Measurements from ENCODE around the gene MRPS11.
A peak's percentile ranks its signal among the peaks of the same experiment; 100 is the strongest.
"Not testable (repeated sequence)": the region's sequence is repeated elsewhere in the genome, so short reads cannot be mapped to it uniquely, and the experiment has no call there.

MRPS11 gene

GRCh38 chr15:88497109-88497765, 29.7 kb downstream of the MRPS11 start:
- no peak for DNase-seq

- DNase-seq, result peak; percentile 97
Observed at GRCh38 chr15:88498996-88499395, 31.5 kb downstream of the MRPS11 start.

GRCh38 chr15:88504445-88504844, 36.9 kb downstream of the MRPS11 start:
- no peak for DNase-seq

- DNase-seq, result no peak
Observed at GRCh38 chr15:88505721-88506120, 38.2 kb downstream of the MRPS11 start.

- DNase-seq, result no peak
Observed at GRCh38 chr15:88506628-88507027, 39.1 kb downstream of the MRPS11 start.

- no peak for DNase-seq
Observed at GRCh38 chr15:88509321-88509720, 41.8 kb downstream of the MRPS11 start.

GRCh38 chr15:88509964-88510363, 42.5 kb downstream of the MRPS11 start:
- no peak for DNase-seq

- DNase-seq, result no peak
Observed at GRCh38 chr15:88511161-88511560, 43.7 kb downstream of the MRPS11 start.

GRCh38 chr15:88512078-88512477, 44.6 kb downstream of the MRPS11 start:
- no peak for DNase-seq

GRCh38 chr15:88512601-88513000, 45.1 kb downstream of the MRPS11 start:
- no peak for DNase-seq

GRCh38 chr15:88513195-88513594, 45.7 kb downstream of the MRPS11 start:
- DNase-seq, result no peak

- DNase-seq, result no peak
Observed at GRCh38 chr15:88518903-88519302, 51.4 kb downstream of the MRPS11 start.

- not testable (repeated sequence) for DNase-seq
Observed at GRCh38 chr15:88524094-88524493, 56.6 kb downstream of the MRPS11 start.

GRCh38 chr15:88525418-88525817, 57.9 kb downstream of the MRPS11 start:
- no peak for DNase-seq

GRCh38 chr15:88526247-88526879, 58.9 kb downstream of the MRPS11 start:
- no peak for DNase-seq

GRCh38 chr15:88529021-88529630, 61.6 kb downstream of the MRPS11 start:
- no peak for DNase-seq
